Right lobe of liver (tissue), 6 donors: ENCODE measurements around the gene TRMT61A. TPM values are rescaled to one million over a fixed set of nuclear protein-coding genes. Genes with fewer than 3 reads are reported as not detected.

Source experiments
- ATAC-seq, 4 donors: fragments of 200-7000 bp; cut with Tn5 transposase; one replicate each; pipeline ENCODE4 v1.9.1; 2020; ENCODE audit warnings: mild to moderate bottlenecking in 4 of 4, moderate library complexity in 4 of 4
- DNase-seq, 3 donors: peaks; one replicate each; pipeline ENCODE4 v3.0.0-alpha.2; 2020
- H3K27ac ChIP-seq, 3 donors: fragments of 200-600 bp; one replicate each; pipeline ENCODE4 v1.8.0; 2022
- H3K27me3 ChIP-seq, 2 donors: fragments of 200-600 bp; one replicate each; pipeline ENCODE4 v1.8.0; 2022
- H3K36me3 ChIP-seq, 4 donors: fragments of 200-600 bp; sonication (generic) in 1 of 4; one replicate each; pipeline versions ENCODE4 v1.5.1 to v1.8.0; 2017 to 2022; ENCODE audit warnings: control low read depth in 1 of 4
- H3K4me1 ChIP-seq, 4 donors: fragments of 200-600 bp; sonication (generic) in 1 of 4; one replicate each; pipeline versions ENCODE4 v1.5.1 to v1.8.0; 2017 to 2022; ENCODE audit warnings: control low read depth in 1 of 4
- H3K4me3 ChIP-seq, 3 donors: fragments of 200-600 bp; one replicate each; pipeline ENCODE4 v1.8.0; 2022
- H3K9me3 ChIP-seq, 4 donors: fragments of 200-600 bp; sonication (generic) in 1 of 4; one replicate each; pipeline versions ENCODE4 v1.5.1 to v1.8.0; 2017 to 2022; ENCODE audit warnings: control low read depth in 1 of 4
- CTCF ChIP-seq, 4 donors: fragments of 200-600 bp in 3 of 4; fragments of 450-650 bp in 1 of 4; IDR thresholded peaks; one replicate each; pipeline versions ENCODE4 v1.5.1 to v1.8.0; 2016 to 2022; ENCODE audit warnings: antibody characterized with exemption in 4 of 4, mild to moderate bottlenecking in 2 of 4
- POLR2A ChIP-seq: fragments of 450-650 bp; IDR thresholded peaks from one replicate; pipeline ENCODE4 v1.6.1; 2017; ENCODE audit warnings: antibody characterized with exemption, mild to moderate bottlenecking
- WGBS: methylation state at CpG from one replicate; pipeline ENCODE4 v1.1.6; 2018; ENCODE audit warnings: low coverage, low lambda C conversion rate; ENCODE audit not compliant: insufficient coverage; ENCODE audit errors: missing lambda C conversion rate; 5-methylcytosine and 5-hydroxymethylcytosine counted together
- intact Hi-C, 2 donors: fragments of 100-400 bp; cut with DNase I; formaldehyde crosslinking; loops; one replicate each; pipeline versions ENCODE4 v1.11.2 to v1.14.1; 2022
- total RNA-seq, 6 experiments: library from RNA; depleted of rRNA in 2 of 6; stranded (reverse); fragments of >200 nt in 2 of 6; fragmentation: NEBNext Ultra II Directional in 3 of 6; extraction: Animal tissue kit (Norgen Biotek cat#: 25700) in 3 of 6; gene quantifications; one replicate each; pipeline versions ENCODE4 v1.1.0 to v1.2.4, GENCODE V29; 2016 to 2023
- donor health status: DM: no; HTN: yes; CAD: no.
- donor health status: DM: no; HTN: no; CAD: no.
- donor health status: DM: no; HTN: no; CAD: no.
- donor health status: DM: no; HTN: yes; CAD: no.
- donor health status: DM: no; HTN: yes; CAD: no.

Gene TRMT61A
- total RNA-seq, 6 experiments from 2014 or later, result 3.8 to 12.1 (median 4.8) TPM

GRCh38 chr14:103545219-103545914, 16.4 kb downstream of the TRMT61A start:
- no peaks in the 10 kb centered on the region for H3K4me1 ChIP-seq
- H3K27me3 ChIP-seq, result no peaks in the 10 kb centered on the region
- no peaks in the 10 kb centered on the region for H3K9me3 ChIP-seq
- no peak overlapping the region for H3K4me3 ChIP-seq
- no peak for ATAC-seq
- no peaks in the 10 kb centered on the region for H3K36me3 ChIP-seq
- WGBS, result no CpG with 5 or more reads among the region's 29 CpGs
- intact Hi-C loops, result loop anchor here (5.0 to 10.0 kb wide), 2 partner anchors 43 to 51 kb away; no protein-coding TSS in a partner anchor
- H3K27ac ChIP-seq, result no peak overlapping the region
- DNase-seq, result peak in 2 of 3 donors; percentile 11 to 37
- no peak for TF ChIP-seq POLR2A
- no peak for TF ChIP-seq CTCF (IDR thresholded peaks at IDR 0.05)

GRCh38 chr14:103545915-103546651, 17.1 kb downstream of the TRMT61A start:
- peak in 2 of 3 donors; percentile 16 to 52 for DNase-seq
- WGBS, result 62% methylated on average over 12 of the region's 27 CpGs

GRCh38 chr14:103546652-103547454, 17.9 kb downstream of the TRMT61A start:
- ATAC-seq (peak; percentile 55 to 72 (median 72)), DNase-seq (peak; percentile 75 to 82 (median 78))
- Histone ChIP-seq H3K27ac (no peak overlapping the region), H3K4me3 (no peak overlapping the region), H3K9me3 (no peaks in the 10 kb centered on the region), H3K27me3 (no peaks in the 10 kb centered on the region), H3K4me1 (no peaks in the 10 kb centered on the region), H3K36me3 (no peaks in the 10 kb centered on the region)
- WGBS, result no CpG with 5 or more reads among the region's 21 CpGs
- TF ChIP-seq POLR2A (no peak), CTCF (IDR thresholded peaks at IDR 0.05) (peak; percentile 86 to 92 (median 90))
- intact Hi-C loops, result loop anchor here (5.0 to 10.0 kb wide), 2 partner anchors 45 to 52 kb away; no protein-coding TSS in a partner anchor

More at GRCh38 chr14:103545915-103546651, 17.1 kb downstream of the TRMT61A start:
- Histone ChIP-seq H3K36me3 (no peaks in the 10 kb centered on the region), H3K27ac (no peak overlapping the region), H3K27me3 (no peaks in the 10 kb centered on the region), H3K4me1 (no peaks in the 10 kb centered on the region), H3K4me3 (no peak overlapping the region), H3K9me3 (no peaks in the 10 kb centered on the region)
- TF ChIP-seq POLR2A (no peak), CTCF (IDR thresholded peaks at IDR 0.05) (no peak)
- intact Hi-C loops, result loop anchor here (5.0 to 10.0 kb wide), 2 partner anchors 44 to 51 kb away; no protein-coding TSS in a partner anchor
- ATAC-seq, result no peak

- no peak for ATAC-seq
- H3K27me3 ChIP-seq, result no peaks in the 10 kb centered on the region
- intact Hi-C loops, result loop anchor here (5.0 to 10.0 kb wide), 2 partner anchors 45 to 53 kb away; no protein-coding TSS in a partner anchor
- WGBS, result 58% methylated on average over 2 of the region's 11 CpGs
- H3K9me3 ChIP-seq, result no peaks in the 10 kb centered on the region
- H3K27ac ChIP-seq, result no peak overlapping the region
- no peaks in the 10 kb centered on the region for H3K4me1 ChIP-seq
- DNase-seq, result no peak
- H3K4me3 ChIP-seq, result no peak overlapping the region
- TF ChIP-seq POLR2A (no peak), CTCF (IDR thresholded peaks at IDR 0.05) (no peak)
- H3K36me3 ChIP-seq, result no peaks in the 10 kb centered on the region
Observed at GRCh38 chr14:103547455-103547940, 18.5 kb downstream of the TRMT61A start.
